ENCODE measurements around the gene XKR7.

The XKR7 gene

GRCh38 chr20:32018269-32019155, 50.6 kb downstream of the XKR7 start:
- DNase-seq: peak; percentile 41

- DNase-seq: no peak
Observed at GRCh38 chr20:32019156-32019510, 51.2 kb downstream of the XKR7 start.

- no peak for DNase-seq
Observed at GRCh38 chr20:32019563-32020463, 51.9 kb downstream of the XKR7 start.

- no peak for DNase-seq
Observed at GRCh38 chr20:32021091-32021490, 53.1 kb downstream of the XKR7 start.

GRCh38 chr20:32024683-32025295, 56.8 kb downstream of the XKR7 start:
- no peak for DNase-seq

GRCh38 chr20:32027643-32028042, 59.7 kb downstream of the XKR7 start:
- no peak for DNase-seq

- DNase-seq: no peak
Observed at GRCh38 chr20:32028647-32029372, 60.9 kb downstream of the XKR7 start.

- no peak for DNase-seq
Observed at GRCh38 chr20:32029561-32029960, 61.6 kb downstream of the XKR7 start.

GRCh38 chr20:32031007-32031958, 63.3 kb downstream of the XKR7 start:
- peak; percentile 87 for DNase-seq

GRCh38 chr20:32033316-32033715, 65.4 kb downstream of the XKR7 start:
- DNase-seq: peak; percentile 77

GRCh38 chr20:32033721-32034120, 65.8 kb downstream of the XKR7 start:
- DNase-seq: peak; percentile 52

GRCh38 chr20:32034581-32035425, 66.9 kb downstream of the XKR7 start:
- peak; percentile 99 for DNase-seq

- DNase-seq: peak; percentile 79
Observed at GRCh38 chr20:32035426-32035779, 67.5 kb downstream of the XKR7 start.

GRCh38 chr20:32036252-32036651, 68.3 kb downstream of the XKR7 start:
- no peak for DNase-seq

- peak; percentile 59 for DNase-seq
Observed at GRCh38 chr20:32036716-32037485, 69.0 kb downstream of the XKR7 start.

- DNase-seq: peak; percentile 61
Observed at GRCh38 chr20:32037929-32038328, 70.0 kb downstream of the XKR7 start.

- peak; percentile 92 for DNase-seq
Observed at GRCh38 chr20:32040142-32040953, 72.4 kb downstream of the XKR7 start.

- no peak for DNase-seq
Observed at GRCh38 chr20:32045999-32046398, 78.0 kb downstream of the XKR7 start.

- no peak for DNase-seq
Observed at GRCh38 chr20:32050324-32050841, 82.4 kb downstream of the XKR7 start.
